H9 (cell line): Measurements from ENCODE around the gene FBXO34. TPM values are rescaled to one million over a fixed set of nuclear protein-coding genes. Genes with fewer than 3 reads are reported as not detected.
A peak's percentile ranks its signal among the peaks of the same experiment; 100 is the strongest.

ENCODE experiments used
- DNase-seq: peaks from one replicate; pipeline ENCODE4 v3.0.0-alpha.2; 2017
- H2AFZ ChIP-seq: one replicate; pipeline ENCODE4 v1.6.1; 2013; ENCODE audit warnings: mild to moderate bottlenecking, low read length, control low read depth, moderate library complexity
- H2AK5ac ChIP-seq: 2 replicates; pipeline ENCODE4 v1.6.1; 2013; ENCODE audit warnings: low read length, control low read depth, mixed read lengths; ENCODE audit not compliant: insufficient read length
- H2BK120ac ChIP-seq: one replicate; pipeline ENCODE4 v1.6.1; 2013; ENCODE audit warnings: low read depth, mild to moderate bottlenecking, low read length, control low read depth, inconsistent platforms; ENCODE audit not compliant: poor library complexity, severe bottlenecking
- H2BK12ac ChIP-seq: 2 replicates; pipeline ENCODE4 v1.6.1; 2013; ENCODE audit warnings: low read length, control low read depth, mixed read lengths, low read depth; ENCODE audit not compliant: insufficient read length
- H2BK15ac ChIP-seq: 2 replicates; pipeline ENCODE4 v1.6.1; 2013; ENCODE audit warnings: low read depth, low read length, control low read depth
- H2BK20ac ChIP-seq: one replicate; pipeline ENCODE4 v1.6.1; 2013; ENCODE audit warnings: low read depth, mild to moderate bottlenecking, low read length, control low read depth, inconsistent platforms; ENCODE audit not compliant: poor library complexity, severe bottlenecking
- H2BK5ac ChIP-seq: 2 replicates; pipeline ENCODE4 v1.6.1; 2013; ENCODE audit warnings: low read length, control low read depth, mixed read lengths; ENCODE audit not compliant: insufficient read length
- H3K14ac ChIP-seq: 2 replicates; pipeline ENCODE4 v1.6.1; 2013; ENCODE audit warnings: low read length, control low read depth; ENCODE audit not compliant: insufficient read depth
- H3K18ac ChIP-seq: 2 replicates; pipeline ENCODE4 v1.6.1; 2013; ENCODE audit warnings: low read depth, mild to moderate bottlenecking, mixed read lengths, low read length, control low read depth; ENCODE audit not compliant: insufficient read length
- H3K23ac ChIP-seq: 2 replicates; pipeline ENCODE4 v1.6.1; 2013; ENCODE audit warnings: low read length, control low read depth, mixed read lengths, low read depth; ENCODE audit not compliant: insufficient read length
- H3K23me2 ChIP-seq: 2 replicates; pipeline ENCODE4 v1.6.1; 2013; ENCODE audit warnings: low read depth, mild to moderate bottlenecking, mixed read lengths, low read length, control low read depth; ENCODE audit not compliant: insufficient read length, poor library complexity, severe bottlenecking
- H3K27ac ChIP-seq: 2 replicates; pipeline ENCODE4 v1.5.1; 2013; ENCODE audit warnings: low read length, control low read depth, mixed read lengths, low read depth; ENCODE audit not compliant: insufficient read length
- H3K27me3 ChIP-seq: 2 replicates; pipeline ENCODE4 v1.6.1; 2013; ENCODE audit warnings: low read length, control low read depth, inconsistent platforms; ENCODE audit not compliant: insufficient read depth
- H3K4ac ChIP-seq: 2 replicates; pipeline ENCODE4 v1.6.1; 2013; ENCODE audit warnings: low read depth, mild to moderate bottlenecking, control low read depth, inconsistent platforms, low read length, moderate library complexity
- H3K4me1 ChIP-seq: 2 replicates; pipeline ENCODE4 v1.6.1; 2013; ENCODE audit warnings: low read length, control low read depth, inconsistent platforms; ENCODE audit not compliant: insufficient read depth
- H3K4me2 ChIP-seq: 2 replicates; pipeline ENCODE4 v1.6.1; 2013; ENCODE audit warnings: low read length, control low read depth, mixed read lengths; ENCODE audit not compliant: insufficient read length, insufficient read depth
- H3K56ac ChIP-seq: 2 replicates; pipeline ENCODE4 v1.6.1; 2013; ENCODE audit warnings: low read depth, mild to moderate bottlenecking, mixed read lengths, low read length, control low read depth; ENCODE audit not compliant: insufficient read length
- H3K79me1 ChIP-seq: 2 replicates; pipeline ENCODE4 v1.6.1; 2013; ENCODE audit warnings: low read depth, mild to moderate bottlenecking, moderate library complexity, low read length, control low read depth, inconsistent platforms; ENCODE audit not compliant: insufficient read depth, poor library complexity, severe bottlenecking
- H3K79me2 ChIP-seq: 2 replicates; pipeline ENCODE4 v1.6.1; 2013; ENCODE audit warnings: low read length, control low read depth, inconsistent platforms; ENCODE audit not compliant: insufficient read depth
- H3K9ac ChIP-seq: 2 replicates; pipeline ENCODE4 v1.6.1; 2013; ENCODE audit warnings: low read length, control low read depth, mixed read lengths; ENCODE audit not compliant: insufficient read length; ENCODE audit errors: extremely low read depth
- H3K9me3 ChIP-seq: one replicate; pipeline ENCODE4 v1.6.1; 2013; ENCODE audit warnings: low read depth, low read length, inconsistent platforms; ENCODE audit not compliant: control insufficient read depth
- H3T11ph ChIP-seq: one replicate; pipeline ENCODE4 v1.6.1; 2013; ENCODE audit warnings: mild to moderate bottlenecking, low read length, control low read depth, inconsistent platforms
- H4K20me1 ChIP-seq: one replicate; pipeline ENCODE4 v1.6.1; 2013; ENCODE audit not compliant: control insufficient read depth, insufficient read length, insufficient read depth
- H4K5ac ChIP-seq: 2 replicates; pipeline ENCODE4 v1.6.1; 2013; ENCODE audit warnings: low read depth, mild to moderate bottlenecking, mixed read lengths, low read length, control low read depth; ENCODE audit not compliant: insufficient read length
- H4K8ac ChIP-seq: replicated peaks from 2 replicates; pipeline ENCODE4 v1.6.1; 2013; ENCODE audit warnings: low read length, control low read depth, mixed read lengths, low read depth; ENCODE audit not compliant: insufficient read length
- H4K91ac ChIP-seq: 2 replicates; pipeline ENCODE4 v1.6.1; 2013; ENCODE audit warnings: low read depth, mild to moderate bottlenecking, moderate library complexity, mixed read lengths, low read length, control low read depth; ENCODE audit not compliant: insufficient read length
- H3K27ac Mint-ChIP-seq, 3 experiments: 2 replicates in 2 of 3; 3 replicates in 1 of 3; pipeline ENCODE4 v1.8.0; 2020 to 2021; ENCODE audit warnings: mixed read lengths in 3 of 3, mild to moderate bottlenecking in 1 of 3, moderate library complexity in 1 of 3
- H3K27me3 Mint-ChIP-seq: 2 replicates; pipeline ENCODE4 v1.8.0; 2021; ENCODE audit warnings: low read depth, mild to moderate bottlenecking, moderate library complexity, mixed read lengths
- H3K36me3 Mint-ChIP-seq, 3 experiments: 2 replicates in 2 of 3; 3 replicates in 1 of 3; pipeline ENCODE4 v1.8.0; 2020 to 2021; ENCODE audit warnings: low read depth in 3 of 3, mixed read lengths in 3 of 3; ENCODE audit not compliant: insufficient read depth in 1 of 3
- H3K4me1 Mint-ChIP-seq, 2 experiments: 2 replicates each; pipeline ENCODE4 v1.8.0; 2020; ENCODE audit warnings: mixed read lengths in 2 of 2
- H3K4me3 Mint-ChIP-seq, 2 experiments: 2 replicates in 1 of 2; 3 replicates in 1 of 2; pipeline ENCODE4 v1.8.0; 2020 to 2021; ENCODE audit warnings: mild to moderate bottlenecking in 2 of 2, mixed read lengths in 2 of 2, moderate library complexity in 1 of 2
- H3K9me3 Mint-ChIP-seq, 2 experiments: 2 replicates in 1 of 2; 3 replicates in 1 of 2; pipeline ENCODE4 v1.8.0; 2020; ENCODE audit warnings: mild to moderate bottlenecking in 2 of 2, mixed read lengths in 2 of 2, moderate library complexity in 1 of 2
- WGBS: extraction: QIAGEN DNeasy Blood & Tissue Kit; methylation state at CpG from one replicate; pipeline ENCODE4 v1.1.7; 2013; ENCODE audit warnings: missing lambda C conversion rate, low lambda C conversion rate, mixed read lengths; ENCODE audit not compliant: insufficient read length; ENCODE audit errors: extremely low coverage; 5-methylcytosine and 5-hydroxymethylcytosine counted together
- total RNA-seq: library from RNA; stranded (reverse); gene quantifications from 2 replicates; pipeline ENCODE4 v1.2.1, GENCODE V29; 2021
- TF ChIP-seq, protein P1 (sequence below): fragments of 200-600 bp; sonication (generic); conservative IDR thresholded peaks from 3 replicates; pipeline ENCODE4 v1.8.0; 2021; ENCODE audit warnings: antibody characterized with exemption, mild to moderate bottlenecking

Gene FBXO34
- total RNA-seq, 1 experiment from 2014 or later: 12.0 TPM

DNA sequence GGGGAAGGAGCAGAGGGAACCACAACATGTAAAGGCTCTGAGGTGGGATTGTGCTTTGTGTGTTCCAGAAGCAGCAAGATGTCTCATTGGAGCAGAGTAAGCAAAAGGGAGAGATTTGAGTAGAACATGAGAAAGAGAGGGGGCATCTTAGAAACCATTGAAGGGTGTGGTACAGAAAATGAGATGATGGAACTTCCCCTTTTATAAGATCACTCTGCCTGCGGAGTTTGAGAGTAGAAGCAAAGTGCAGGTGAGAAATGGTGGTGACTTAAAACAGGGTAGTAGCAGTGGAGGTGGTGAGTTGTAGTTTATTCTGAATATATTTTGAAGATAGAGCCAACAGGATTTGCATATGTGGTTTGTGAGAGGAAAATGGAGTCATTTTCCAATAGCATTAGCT is 56.0 kb downstream of the FBXO34 start:
- H3K27me3 Mint-ChIP-seq: no peaks in the 10 kb centered on the region
- no peak overlapping the region for H2AFZ ChIP-seq
- H4K8ac ChIP-seq: no peak overlapping the region
- H3K79me2 ChIP-seq: no peaks in the 10 kb centered on the region
- H2BK5ac ChIP-seq: no peak overlapping the region
- no peak overlapping the region for H3T11ph ChIP-seq
- peaks cover 4 to 15% of the 10 kb centered on the region in 2 experiments for H3K4me1 Mint-ChIP-seq
- H3K4ac ChIP-seq: no peak overlapping the region
- no peak overlapping the region for H4K5ac ChIP-seq
- no peak for DNase-seq
- H2AK5ac ChIP-seq: no peak overlapping the region
- H3K4me3 Mint-ChIP-seq: no peak overlapping the region
- H3K27me3 ChIP-seq: no peaks in the 10 kb centered on the region
- H2BK12ac ChIP-seq: no peak overlapping the region
- H3K4me1 ChIP-seq: no peaks in the 10 kb centered on the region; the same call in 1 of the 2 replicates
- H3K79me1 ChIP-seq: peaks cover 2% of the 10 kb centered on the region
- H4K91ac ChIP-seq: no peak overlapping the region
- H2BK15ac ChIP-seq: no peak overlapping the region
- TF ChIP-seq, protein P1, sequence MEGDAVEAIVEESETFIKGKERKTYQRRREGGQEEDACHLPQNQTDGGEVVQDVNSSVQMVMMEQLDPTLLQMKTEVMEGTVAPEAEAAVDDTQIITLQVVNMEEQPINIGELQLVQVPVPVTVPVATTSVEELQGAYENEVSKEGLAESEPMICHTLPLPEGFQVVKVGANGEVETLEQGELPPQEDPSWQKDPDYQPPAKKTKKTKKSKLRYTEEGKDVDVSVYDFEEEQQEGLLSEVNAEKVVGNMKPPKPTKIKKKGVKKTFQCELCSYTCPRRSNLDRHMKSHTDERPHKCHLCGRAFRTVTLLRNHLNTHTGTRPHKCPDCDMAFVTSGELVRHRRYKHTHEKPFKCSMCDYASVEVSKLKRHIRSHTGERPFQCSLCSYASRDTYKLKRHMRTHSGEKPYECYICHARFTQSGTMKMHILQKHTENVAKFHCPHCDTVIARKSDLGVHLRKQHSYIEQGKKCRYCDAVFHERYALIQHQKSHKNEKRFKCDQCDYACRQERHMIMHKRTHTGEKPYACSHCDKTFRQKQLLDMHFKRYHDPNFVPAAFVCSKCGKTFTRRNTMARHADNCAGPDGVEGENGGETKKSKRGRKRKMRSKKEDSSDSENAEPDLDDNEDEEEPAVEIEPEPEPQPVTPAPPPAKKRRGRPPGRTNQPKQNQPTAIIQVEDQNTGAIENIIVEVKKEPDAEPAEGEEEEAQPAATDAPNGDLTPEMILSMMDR: no peak
- H3K9me3 ChIP-seq: no peaks in the 10 kb centered on the region
- no peak overlapping the region for H3K56ac ChIP-seq
- no peaks in the 10 kb centered on the region for H4K20me1 ChIP-seq
- no peak overlapping the region for H2BK120ac ChIP-seq
- H3K23ac ChIP-seq: no peak overlapping the region
- no peak overlapping the region for H3K9ac ChIP-seq
- H3K27ac Mint-ChIP-seq: peak overlapping the region in 1 of 3 experiments; percentile 14; a peak in 1 of 7 replicates
- no peak overlapping the region for H3K27ac ChIP-seq
- H3K4me2 ChIP-seq: no peak overlapping the region
- H3K14ac ChIP-seq: no peak overlapping the region
- no CpG with 5 or more reads among the region's 1 CpG for WGBS
- H3K36me3 Mint-ChIP-seq: no peaks in the 10 kb centered on the region; a peak in 1 of 7 replicates
- H3K9me3 Mint-ChIP-seq: peaks cover 0 to 3% of the 10 kb centered on the region in 2 experiments; a peak in 1 of 5 replicates
- no peaks in the 10 kb centered on the region for H3K23me2 ChIP-seq
- no peak overlapping the region for H2BK20ac ChIP-seq
- no peak overlapping the region for H3K18ac ChIP-seq
